OCI-LY3 (cell line): Measurements from ENCODE around the gene CRYL1.

Experiments
- CTCF ChIP-seq: fragments of 200-600, 300-600 bp; sonication (generic); IDR thresholded peaks from 2 replicates; pipeline ENCODE4 v1.5.1; 2014; ENCODE audit warnings: antibody characterized with exemption, low read length, low read depth
- EZH2phosphoT487 ChIP-seq: fragments of 200-600 bp; shearing (Covaris generic); IDR thresholded peaks from 2 replicates; pipeline ENCODE4 v1.6.1; 2018; ENCODE audit warnings: antibody characterized with exemption, mixed run types, low read depth

GRCh38 chr13:20439261-20439660 lies 86.4 kb downstream of the CRYL1 start:
- TF ChIP-seq CTCF (no peak), EZH2phosphoT487 (no peak)
